Astrocyte (in vitro differentiated cells and primary cell): ENCODE measurements around the gene DLGAP1. TPM values are rescaled to one million over a fixed set of nuclear protein-coding genes. Genes with fewer than 3 reads are reported as not detected.

ENCODE experiments used
- DNase-seq: peaks from one replicate; pipeline ENCODE4 v3.0.0-alpha.2; 2010; ENCODE audit warnings: low read depth
- FAIRE-seq: peaks from 2 replicates; lab custom pipeline; 2011; peaks lifted over from hg19 to GRCh38; lab: Jason Lieb, UNC
- H2AFZ ChIP-seq: 2 replicates; pipeline ENCODE4 v1.6.0; 2012; ENCODE audit warnings: low read depth, low read length, inconsistent platforms
- H3K27ac ChIP-seq: 2 replicates; pipeline ENCODE4 v1.5.1; 2011; ENCODE audit warnings: low read depth, low read length, inconsistent platforms
- H3K27me3 ChIP-seq: 2 replicates; pipeline ENCODE4 v1.6.0; 2011; ENCODE audit warnings: low read length, inconsistent platforms; ENCODE audit not compliant: insufficient read depth
- H3K36me3 ChIP-seq: 2 replicates; pipeline ENCODE4 v1.5.1; 2011; ENCODE audit warnings: low read length, inconsistent platforms; ENCODE audit not compliant: insufficient read depth
- H3K4me1 ChIP-seq: 2 replicates; pipeline ENCODE4 v1.5.1; 2011; ENCODE audit warnings: low read length, inconsistent platforms; ENCODE audit not compliant: insufficient read depth
- H3K4me2 ChIP-seq: 2 replicates; pipeline ENCODE4 v1.6.0; 2012; ENCODE audit warnings: low read length, inconsistent platforms
- H3K4me3 ChIP-seq: 2 replicates; pipeline ENCODE4 v1.5.1; 2011; ENCODE audit warnings: low read depth, mild to moderate bottlenecking, low read length, inconsistent platforms; ENCODE audit not compliant: insufficient read depth
- H3K79me2 ChIP-seq: 2 replicates; pipeline ENCODE4 v1.6.0; 2012; ENCODE audit warnings: mild to moderate bottlenecking, low read length, inconsistent platforms; ENCODE audit not compliant: insufficient read depth
- H3K9ac ChIP-seq: 2 replicates; pipeline ENCODE4 v1.6.0; 2012; ENCODE audit warnings: mild to moderate bottlenecking, low read length, inconsistent platforms
- H3K9me3 ChIP-seq: 2 replicates; pipeline ENCODE4 v1.5.1; 2012; ENCODE audit warnings: low read depth, mild to moderate bottlenecking, low read length, inconsistent platforms; ENCODE audit not compliant: insufficient read depth
- H4K20me1 ChIP-seq: 2 replicates; pipeline ENCODE4 v1.6.0; 2012; ENCODE audit warnings: low read length, inconsistent platforms; ENCODE audit not compliant: insufficient read depth
- H3K27ac Mint-ChIP-seq: one replicate; pipeline ENCODE4 v1.8.0; 2021; ENCODE audit warnings: mild to moderate bottlenecking, mixed read lengths; ENCODE audit not compliant: unreplicated experiment
- H3K27me3 Mint-ChIP-seq: one replicate; pipeline ENCODE4 v1.8.0; 2021; ENCODE audit warnings: low read depth, mixed read lengths; ENCODE audit not compliant: unreplicated experiment
- H3K36me3 Mint-ChIP-seq: one replicate; pipeline ENCODE4 v1.8.0; 2021; ENCODE audit warnings: low read depth, mixed read lengths; ENCODE audit not compliant: unreplicated experiment
- H3K4me1 Mint-ChIP-seq: one replicate; pipeline ENCODE4 v1.8.0; 2021; ENCODE audit warnings: low read depth, mixed read lengths; ENCODE audit not compliant: unreplicated experiment
- H3K4me3 Mint-ChIP-seq: one replicate; pipeline ENCODE4 v1.8.0; 2021; ENCODE audit warnings: mild to moderate bottlenecking, moderate library complexity, mixed read lengths; ENCODE audit not compliant: unreplicated experiment
- H3K9me3 Mint-ChIP-seq: one replicate; pipeline ENCODE4 v1.8.0; 2021; ENCODE audit warnings: mild to moderate bottlenecking, mixed read lengths; ENCODE audit not compliant: unreplicated experiment
- CTCF ChIP-seq: IDR thresholded peaks from 2 replicates; pipeline ENCODE4 v1.5.1; 2011; ENCODE audit warnings: low read depth, mild to moderate bottlenecking, inconsistent platforms, low read length, moderate library complexity; ENCODE audit not compliant: insufficient read depth
- EZH2 ChIP-seq: IDR thresholded peaks from 2 replicates; pipeline ENCODE4 v1.6.1; 2012; ENCODE audit warnings: mild to moderate bottlenecking, low read length, inconsistent platforms; ENCODE audit not compliant: insufficient read depth
- total RNA-seq: library from RNA; stranded (reverse); gene quantifications from 2 replicates; pipeline ENCODE4 v1.2.1, GENCODE V29; 2021

Gene DLGAP1
- total RNA-seq, 1 donor from 2014 or later = 2.3 TPM

- FAIRE-seq (no peak), DNase-seq (no peak)
- Histone ChIP-seq H3K27ac (no peak overlapping the region), H3K9ac (no peak overlapping the region), H3K27me3 (no peaks in the 10 kb centered on the region), H3K4me1 (no peaks in the 10 kb centered on the region), H3K79me2 (no peaks in the 10 kb centered on the region), H3K4me3 (no peak overlapping the region), H2AFZ (no peak overlapping the region), H4K20me1 (no peaks in the 10 kb centered on the region), H3K9me3 (no peaks in the 10 kb centered on the region), H3K36me3 (no peaks in the 10 kb centered on the region), H3K4me2 (no peak overlapping the region)
- Mint-ChIP-seq H3K27ac (no peak overlapping the region), H3K27me3 (peaks cover 5% of the 10 kb centered on the region), H3K36me3 (no peaks in the 10 kb centered on the region), H3K4me1 (no peaks in the 10 kb centered on the region), H3K4me3 (no peak overlapping the region), H3K9me3 (no peaks in the 10 kb centered on the region)
- TF ChIP-seq EZH2 (no peak), CTCF (no peak)
Observed at GRCh38 chr18:4251873-4252272, 203.2 kb downstream of the DLGAP1 start.

- H3K4me2 ChIP-seq = no peak overlapping the region
- no peak for FAIRE-seq
Observed at GRCh38 chr18:4251206-4251605, 203.9 kb downstream of the DLGAP1 start.

More at GRCh38 chr18:4251206-4251605, 203.9 kb downstream of the DLGAP1 start:
- DNase-seq = no peak
- H3K4me3 ChIP-seq = no peak overlapping the region
- Mint-ChIP-seq H3K4me3 (no peak overlapping the region), H3K4me1 (no peaks in the 10 kb centered on the region), H3K9me3 (no peaks in the 10 kb centered on the region), H3K27me3 (peaks cover 5% of the 10 kb centered on the region), H3K36me3 (no peaks in the 10 kb centered on the region), H3K27ac (no peak overlapping the region)
- no peak overlapping the region for H3K27ac ChIP-seq
- TF ChIP-seq EZH2 = no peak
- no peak for TF ChIP-seq CTCF
- no peaks in the 10 kb centered on the region for H3K79me2 ChIP-seq
- no peak overlapping the region for H2AFZ ChIP-seq
- H3K9ac ChIP-seq = no peak overlapping the region
- H3K9me3 ChIP-seq = no peaks in the 10 kb centered on the region
- H3K27me3 ChIP-seq = no peaks in the 10 kb centered on the region
- no peaks in the 10 kb centered on the region for H3K36me3 ChIP-seq
- H3K4me1 ChIP-seq = no peaks in the 10 kb centered on the region
- no peaks in the 10 kb centered on the region for H4K20me1 ChIP-seq
